ENCODE data around the gene TTC7B. TPM values are rescaled to one million over a fixed set of nuclear protein-coding genes. Genes with fewer than 3 reads are reported as not detected.
A peak's percentile ranks its signal among the peaks of the same experiment; 100 is the strongest.

TTC7B gene
- total and polyA plus RNA-seq, 9 of the 15 experiments (the other 6 are each of a cell fraction or from before 2014, with no cell fraction given) = 2.2 to 77.2 (median 36.7) TPM

GRCh38 chr14:90758028-90758889 is 58.0 kb downstream of the TTC7B start (continued):
- no peak for TF ChIP-seq ZNF280A (IDR thresholded peaks at IDR 0.05; ENCODE audit: low read depth, partially characterized antibody)
- 0 out of 2 replicates have a peak, but pooled peaks have one; percentile 10 for TF ChIP-seq ATF7 (IDR thresholded peaks at IDR 0.05)
- no peak for TF ChIP-seq MITF (IDR thresholded peaks at IDR 0.05)
- TF ChIP-seq MEF2D (tag; conservative IDR thresholded peaks at IDR 0.05; ENCODE audit: low read depth) = no peak
- TF ChIP-seq POLR2G (IDR thresholded peaks at IDR 0.05; ENCODE audit: low read depth, low read length) = peak; percentile 60
- TF ChIP-seq GATAD2B (IDR thresholded peaks at IDR 0.05; ENCODE audit: borderline replicate concordance) = 0 out of 2 replicates have a peak, but pooled peaks have one; percentile 38
- peak; percentile 90; the same call in 1 of the 2 replicates for TF ChIP-seq ESRRA (IDR thresholded peaks at IDR 0.05; ENCODE audit: borderline replicate concordance, low read depth)
- TF ChIP-seq CCNT2 (IDR thresholded peaks at IDR 0.05; ENCODE audit: borderline replicate concordance, extremely low read depth, insufficient read length, low read depth, low read length) = peak; percentile 83
- no peak for TF ChIP-seq ZHX1 (conservative IDR thresholded peaks at IDR 0.05; ENCODE audit: low read length)
- no peak for TF ChIP-seq CREB1 (IDR thresholded peaks at IDR 0.05)
- no peak for TF ChIP-seq CREB1 (CRISPR knock-in tag; IDR thresholded peaks at IDR 0.05)
- no peak for TF ChIP-seq UBTF (IDR thresholded peaks at IDR 0.05; ENCODE audit: borderline replicate concordance in 1 of 2, low read depth in 2 of 2, low read length in 2 of 2)
- peak; percentile 12 for TF ChIP-seq TBP (optimal IDR thresholded peaks at IDR 0.05; ENCODE audit: low read depth, low read length)
- TF ChIP-seq ZBTB2 (IDR thresholded peaks at IDR 0.05) = peak; percentile 28; the same call in 1 of the 2 replicates
- TF ChIP-seq CTBP1 (IDR thresholded peaks at IDR 0.05; ENCODE audit: borderline replicate concordance) = peak; percentile 61; the same call in 1 of the 2 replicates
- peak; percentile 92 for TF ChIP-seq C11orf30 (IDR thresholded peaks at IDR 0.05; ENCODE audit: low read depth)
- TF ChIP-seq GABPB2 (CRISPR knock-in tag; conservative IDR thresholded peaks at IDR 0.05) = no peak

Data from K562 (cell line).